Fibroblast of skin of scalp (primary cell): ENCODE results near the gene CCNI.
"Not testable (repeated sequence)": the region's sequence is repeated elsewhere in the genome, so short reads cannot be mapped to it uniquely, and the experiment has no call there.

Experiments used
- DNase-seq: peaks from one replicate; pipeline ENCODE4 v3.0.0-alpha.2; 2013

The CCNI gene

DNA sequence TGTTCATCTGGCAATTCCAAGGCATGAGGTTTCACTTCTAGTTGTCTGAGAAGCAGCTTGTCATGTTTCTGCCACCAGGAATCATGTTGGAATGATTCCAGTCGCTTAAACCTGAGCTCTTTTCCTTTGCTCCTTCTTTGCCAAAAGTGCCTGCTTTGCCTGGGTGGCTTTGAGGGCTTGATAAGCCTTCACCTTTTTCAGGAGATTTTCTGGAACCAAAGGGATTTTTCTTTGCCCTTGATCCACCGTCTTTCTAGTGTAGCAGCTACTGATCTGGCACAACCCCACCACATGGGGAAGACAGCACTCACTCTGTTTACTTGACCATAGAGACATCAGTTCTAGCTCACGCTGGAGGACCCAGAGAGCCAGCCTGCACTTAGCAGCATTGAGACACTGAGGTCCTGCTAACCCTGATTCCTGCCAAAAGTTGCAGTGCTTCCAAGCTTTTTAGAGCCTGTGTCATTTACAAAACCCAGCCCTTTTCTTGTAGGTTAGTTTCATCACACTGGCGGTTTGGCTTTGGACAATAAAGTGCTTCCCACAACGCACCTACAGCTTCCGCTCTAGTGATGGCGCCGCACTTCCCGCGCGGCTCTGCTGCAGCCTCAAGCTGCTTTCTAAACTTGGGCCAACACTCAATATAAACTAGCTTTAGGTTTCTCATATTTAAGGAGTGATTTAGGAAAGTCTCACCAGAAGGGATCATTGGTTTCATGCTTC, 7.3 kb upstream of the CCNI start:
- DNase-seq: no peak

DNA sequence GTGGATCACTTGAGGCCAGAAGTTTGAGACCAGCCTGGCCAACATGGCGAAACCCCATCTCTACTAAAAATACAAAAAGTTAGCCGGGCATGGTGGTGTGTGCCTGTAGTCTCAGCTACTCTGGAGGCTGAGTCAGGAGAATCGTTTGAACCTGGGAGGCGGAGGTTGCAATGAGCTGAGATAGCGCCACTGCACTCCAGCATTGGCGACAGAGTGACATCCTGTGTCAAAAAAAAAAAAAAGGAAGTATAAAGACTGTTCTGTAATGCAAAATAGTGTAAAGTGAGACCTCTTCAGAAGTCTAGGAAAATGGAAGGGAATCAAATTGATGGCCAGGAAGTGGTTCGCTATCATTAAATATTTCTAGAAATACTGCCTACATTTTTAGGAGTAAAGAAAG, 5.0 kb upstream of the CCNI start:
- not testable (repeated sequence) for DNase-seq

DNA sequence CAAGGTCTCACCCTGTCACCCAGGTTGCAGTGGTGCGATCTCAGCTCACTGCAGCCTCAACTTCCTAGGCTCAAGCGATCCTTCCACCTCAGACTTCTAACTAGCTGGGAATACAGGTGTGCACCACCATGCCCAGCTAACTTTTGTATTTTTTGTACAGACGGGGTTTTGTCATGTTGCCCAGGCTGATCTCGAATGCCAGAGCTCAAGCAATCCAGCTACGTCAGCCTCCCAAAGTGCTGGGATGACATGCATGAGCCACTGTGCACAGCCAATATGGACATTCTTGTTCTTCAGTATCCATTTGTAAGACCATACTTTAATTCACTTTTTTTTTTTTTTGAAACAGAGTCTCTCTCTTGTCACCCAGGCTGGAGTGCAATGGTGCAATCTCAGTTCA, 3.5 kb upstream of the CCNI start:
- no peak for DNase-seq

DNA sequence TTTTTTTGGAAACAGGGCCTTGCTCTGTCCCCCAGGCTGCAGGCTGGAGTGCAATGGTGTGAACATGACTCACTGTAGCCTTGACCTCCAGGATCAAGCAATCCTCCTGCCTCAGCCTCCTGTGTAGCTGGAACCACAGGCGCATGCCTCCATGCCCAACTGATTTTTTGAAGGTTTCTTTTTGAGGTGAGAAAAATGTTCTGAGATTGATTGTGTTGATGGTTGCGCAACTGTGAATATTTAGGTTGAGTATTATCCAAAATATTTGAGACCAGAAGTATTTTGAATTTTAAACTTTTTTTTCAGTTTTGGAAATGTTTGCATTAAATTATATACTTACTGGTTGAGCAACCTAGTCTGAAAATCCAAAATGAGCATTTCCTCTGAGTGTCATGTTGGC, 2.6 kb upstream of the CCNI start:
- DNase-seq: no peak

DNA sequence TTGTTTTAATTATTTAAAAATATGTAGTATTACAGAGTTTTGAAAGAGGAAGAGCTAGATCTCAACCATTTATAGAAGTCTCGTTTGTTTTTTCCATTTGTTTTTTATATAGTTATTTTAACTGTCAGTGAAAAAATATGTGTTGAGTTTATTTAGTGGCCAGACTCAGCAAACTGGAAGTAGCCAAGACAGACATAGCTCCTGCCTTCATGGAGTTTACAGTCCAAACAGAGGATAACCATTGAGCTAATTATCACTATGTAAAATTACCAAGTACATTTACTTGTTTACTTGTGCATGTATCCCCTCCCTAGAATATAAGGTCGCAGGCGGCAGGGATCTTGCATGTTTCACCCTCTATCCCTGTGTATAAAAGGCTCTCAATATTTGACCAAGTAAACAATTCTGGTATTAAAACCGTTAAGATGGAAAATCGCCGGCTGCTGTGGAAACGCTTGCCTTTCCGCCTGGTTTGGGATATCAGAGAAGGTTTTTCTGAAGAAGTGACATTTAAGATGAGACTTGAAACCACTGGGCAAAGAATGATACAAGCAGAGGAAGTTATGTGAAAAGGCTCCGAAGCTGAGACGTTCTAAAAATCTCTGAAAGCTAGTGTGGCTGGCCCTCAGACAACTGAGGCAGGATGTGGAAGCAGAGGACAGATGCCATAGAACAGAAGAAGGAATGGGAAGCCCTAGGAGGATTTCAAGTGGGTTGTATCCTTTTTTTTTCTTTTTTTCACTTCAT, 1.3 kb upstream of the CCNI start:
- no peak for DNase-seq

DNA sequence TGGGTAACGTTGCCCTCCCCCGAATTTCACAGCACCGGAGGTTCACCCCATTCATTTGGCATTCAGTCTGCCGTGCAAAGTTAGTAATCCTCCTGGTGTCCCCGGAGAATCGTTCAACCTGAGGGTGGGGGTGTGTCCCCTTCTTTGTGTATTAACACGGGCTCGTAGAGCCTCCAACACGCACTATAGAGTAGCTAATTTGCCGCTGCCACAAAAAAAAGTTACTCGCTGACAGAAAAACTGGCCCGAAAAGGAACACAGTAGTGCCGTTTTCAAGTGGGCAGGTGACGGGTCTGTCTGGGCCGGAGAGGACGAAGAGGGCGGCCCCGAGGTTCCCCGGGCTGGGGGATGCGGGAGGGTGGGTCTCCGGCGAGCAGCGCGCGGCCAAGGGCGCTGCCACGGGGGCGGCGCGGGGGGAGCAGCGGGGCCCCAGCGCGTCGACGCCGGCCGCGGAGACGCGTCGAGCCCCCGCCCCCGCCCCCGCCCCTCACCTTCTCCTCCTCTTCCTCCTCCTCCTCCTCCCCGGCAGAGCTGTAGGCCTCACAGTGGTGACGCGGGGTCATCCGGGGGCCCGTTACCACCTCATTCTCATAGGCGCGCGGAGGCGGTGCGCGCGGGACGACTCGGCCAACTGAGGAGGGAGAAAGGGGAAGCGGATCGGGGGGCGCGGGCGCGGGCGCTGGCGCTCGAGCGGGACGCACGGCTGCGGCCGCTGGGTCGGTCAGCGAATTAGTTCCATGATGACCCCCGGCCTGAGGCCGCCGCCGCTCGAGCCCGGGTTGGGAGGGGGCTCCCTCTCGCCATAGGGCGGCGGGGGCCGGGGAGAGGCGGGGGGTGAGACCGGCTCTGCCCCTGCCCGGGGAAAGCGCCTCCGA, 571 bp downstream of the CCNI start:
- DNase-seq: peak; percentile 76

DNA sequence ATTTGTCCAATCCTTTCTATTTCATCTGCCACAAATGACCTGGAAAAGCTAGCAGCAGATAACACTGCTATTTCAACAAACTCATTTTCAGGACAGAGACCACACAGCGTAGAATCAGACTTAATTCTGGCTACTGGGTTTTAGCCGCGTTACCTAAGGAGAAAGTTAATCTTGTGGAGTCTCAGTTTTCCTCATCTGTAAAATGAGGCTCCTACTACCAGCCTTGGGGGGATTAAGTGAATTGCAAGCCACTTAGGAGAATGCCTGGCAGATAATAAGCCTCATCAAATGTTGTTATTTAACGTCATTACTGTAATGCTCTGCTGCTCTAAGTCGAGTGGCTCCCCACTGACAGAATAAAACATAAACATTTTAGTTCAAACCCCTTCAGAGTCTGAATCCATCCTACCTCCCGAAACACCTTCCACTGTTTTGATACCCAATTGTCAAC, 1.4 kb downstream of the CCNI start:
- no peak for DNase-seq

DNA sequence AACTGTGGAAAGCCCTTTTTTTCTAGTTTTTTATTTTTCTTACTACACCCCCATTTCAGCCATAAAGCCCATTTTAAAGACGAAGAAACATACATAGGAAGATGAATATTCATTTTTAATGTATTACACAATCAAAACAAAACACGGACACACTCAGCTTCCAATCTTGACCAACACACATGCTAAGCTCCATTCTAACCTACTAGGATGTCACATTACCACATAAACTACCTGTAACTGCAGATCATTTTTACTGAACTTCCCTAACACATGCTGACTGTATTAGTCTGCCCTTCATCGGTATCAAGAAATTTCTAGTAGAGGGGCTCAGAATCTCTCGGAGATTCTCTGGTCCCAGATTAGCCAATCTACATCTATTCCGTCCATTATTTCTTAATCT, 1.8 kb downstream of the CCNI start:
- no peak for DNase-seq

DNA sequence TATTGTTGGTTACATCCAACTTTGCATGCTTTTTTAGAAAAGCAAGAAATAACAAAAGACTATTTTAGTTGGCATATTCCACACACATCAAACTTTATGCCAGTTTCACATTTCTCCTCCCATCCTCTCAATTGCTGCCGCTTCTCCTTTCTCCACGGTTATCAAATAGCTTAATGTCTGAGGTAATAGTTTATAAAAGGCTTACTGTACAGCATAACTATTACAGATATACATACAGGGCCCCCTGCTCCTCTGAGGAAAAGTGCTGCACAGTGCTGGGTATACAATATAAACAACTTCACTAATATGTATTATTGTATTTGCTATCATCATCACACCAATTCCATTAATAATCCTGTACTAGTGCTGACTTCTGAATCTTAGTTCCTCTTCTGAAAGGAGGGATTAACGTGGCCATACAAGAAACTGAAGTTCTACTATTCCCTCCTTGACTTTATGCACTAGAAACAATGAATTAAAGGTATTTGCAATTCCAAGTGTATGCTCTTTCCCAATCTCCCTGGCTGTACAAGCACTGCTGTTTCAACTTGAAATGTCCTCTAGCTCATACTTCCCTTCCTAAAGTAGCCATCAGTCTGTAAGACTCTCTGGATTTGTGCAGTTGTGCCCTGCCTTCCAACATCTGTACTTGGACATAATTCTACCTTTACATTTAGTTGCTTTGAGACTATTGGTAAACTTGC, 2.5 kb downstream of the CCNI start:
- no peak for DNase-seq

DNA sequence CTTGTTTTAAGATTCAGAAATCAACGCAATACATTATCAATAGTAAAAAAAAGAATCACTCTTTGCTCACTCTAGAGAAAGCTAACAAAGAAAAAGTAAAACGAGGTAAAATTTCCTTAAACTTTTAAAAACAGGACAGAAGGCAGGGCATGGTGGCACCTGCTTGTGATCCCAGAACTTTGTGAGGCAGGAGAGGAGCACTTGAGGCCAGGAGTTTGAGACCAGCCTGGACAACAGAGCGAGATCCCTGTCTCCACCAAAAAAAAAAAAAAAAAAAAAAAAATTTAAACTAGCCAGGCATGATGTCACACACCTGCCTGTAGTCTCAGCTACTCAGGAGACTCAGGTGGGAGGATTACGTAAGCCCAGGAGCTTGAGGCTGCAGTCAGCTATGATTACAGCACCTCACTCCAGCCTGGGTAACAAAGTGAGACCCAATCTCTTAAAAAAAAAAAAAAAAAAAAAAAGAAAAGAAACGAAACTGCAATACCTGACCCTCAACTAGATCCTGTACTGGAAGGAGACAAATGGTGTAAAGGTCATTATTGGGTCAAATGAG, 3.5 kb downstream of the CCNI start:
- no peak for DNase-seq

DNA sequence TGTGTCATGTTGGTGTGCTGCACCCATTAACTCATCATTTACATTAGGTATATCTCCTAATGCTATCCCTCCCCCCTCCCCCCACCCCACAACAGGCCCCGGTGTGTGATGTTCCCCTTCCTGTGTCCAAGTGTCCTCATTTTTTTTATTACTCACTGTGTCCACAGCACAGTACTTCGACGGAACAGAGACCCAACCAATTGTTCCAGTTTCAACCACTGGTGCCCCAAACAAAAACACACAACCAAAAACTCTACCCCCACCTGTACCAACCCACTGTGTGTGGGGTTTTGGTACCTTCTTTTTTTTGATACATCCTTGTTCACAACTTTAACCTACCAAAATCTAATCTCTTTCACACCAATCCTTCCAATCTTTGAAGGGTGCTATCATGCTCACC, 6.3 kb downstream of the CCNI start:
- not testable (repeated sequence) for DNase-seq

DNA sequence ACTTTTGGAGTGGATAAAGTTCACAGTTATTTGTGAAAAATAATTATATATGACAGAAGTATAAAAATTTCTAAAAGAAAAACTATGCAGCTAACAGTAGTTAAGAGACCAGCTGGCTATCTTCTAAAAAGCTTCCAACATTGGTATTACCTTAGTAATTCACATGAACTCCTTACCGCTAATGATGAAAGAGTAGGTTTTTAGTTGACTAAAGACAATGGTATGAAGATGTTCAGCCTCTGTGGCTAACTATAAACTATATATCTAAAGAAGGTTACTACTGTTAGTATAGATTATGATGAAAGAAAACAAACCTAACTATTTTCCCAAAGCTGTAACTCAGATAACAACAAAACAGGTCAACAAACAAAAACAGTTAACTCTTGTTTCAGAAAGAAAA, 10.4 kb downstream of the CCNI start:
- DNase-seq: no peak

DNA sequence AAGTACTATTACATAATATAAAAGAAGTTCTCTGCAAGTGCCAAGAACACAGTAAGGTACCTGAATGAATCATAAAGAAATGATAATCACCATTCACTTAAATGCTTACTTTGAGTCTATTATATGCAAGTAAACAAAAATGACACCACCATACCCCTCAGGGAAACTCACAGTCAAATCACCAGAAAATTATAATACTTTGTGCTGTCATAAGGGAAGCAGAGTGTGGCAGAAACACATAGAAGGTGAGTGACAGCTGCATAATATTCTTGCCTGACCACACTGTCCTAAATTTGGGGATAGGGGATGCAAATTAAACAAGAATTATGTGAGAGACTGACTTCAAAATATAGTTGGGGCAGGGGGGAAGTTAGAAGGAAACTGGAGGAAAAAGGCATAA, 12.9 kb downstream of the CCNI start:
- no peak for DNase-seq

DNA sequence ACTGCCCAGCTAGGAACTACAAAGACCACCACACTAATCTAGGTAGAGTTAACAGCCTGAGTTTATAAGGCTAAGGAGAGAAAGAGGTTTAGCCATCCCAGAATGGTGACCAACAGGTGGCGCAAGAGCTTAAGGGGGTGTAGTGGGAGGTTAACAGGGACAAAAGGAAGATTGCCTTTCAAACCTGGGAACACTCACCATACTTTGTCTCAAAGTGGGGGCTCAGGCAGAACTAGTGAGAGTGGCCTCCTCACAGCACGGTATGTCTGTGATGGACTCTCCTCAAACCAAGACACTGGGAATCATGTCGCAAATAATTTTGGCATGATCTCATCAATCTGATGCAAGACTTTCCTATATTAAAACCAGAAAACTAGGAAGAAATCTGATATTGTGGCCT, 23.4 kb downstream of the CCNI start:
- peak; percentile 85 for DNase-seq

DNA sequence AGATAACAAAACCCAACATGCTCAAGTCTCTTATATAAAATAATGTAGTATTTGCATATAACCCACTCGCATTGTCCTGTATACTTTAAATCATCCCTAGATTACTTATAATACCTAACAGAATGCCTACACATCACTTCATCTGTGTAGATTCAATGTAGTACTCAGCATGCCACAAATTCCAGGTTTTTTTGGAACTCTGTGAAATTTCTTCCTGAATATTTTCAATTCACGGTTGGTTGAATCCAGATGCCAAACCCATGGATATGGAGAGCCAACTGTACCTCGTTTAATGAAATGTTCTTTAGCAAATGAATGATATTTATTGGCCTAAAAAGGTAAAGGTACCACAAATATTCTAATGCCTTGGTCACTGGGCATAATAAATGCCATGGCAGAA, 24.8 kb downstream of the CCNI start:
- peak; percentile 50 for DNase-seq

DNA sequence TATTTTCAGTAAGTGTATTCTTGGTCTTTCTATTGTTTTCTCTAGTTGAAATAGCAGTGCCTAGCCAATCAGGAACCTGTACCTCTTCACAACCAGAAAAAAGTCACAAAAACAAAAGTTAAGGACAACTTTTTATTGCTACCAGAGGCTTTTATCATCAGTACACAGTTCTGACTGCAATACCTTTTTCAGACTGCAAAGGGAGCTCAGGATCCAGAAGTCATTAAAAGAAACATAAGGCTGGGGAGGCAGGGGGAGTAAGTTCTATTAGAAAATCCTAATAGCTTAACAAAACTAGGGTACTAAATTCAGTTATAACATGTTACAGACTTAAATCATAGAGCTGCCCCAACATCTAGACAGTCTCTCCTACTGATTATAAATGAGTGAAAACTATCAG, 28.8 kb downstream of the CCNI start:
- peak; percentile 48 for DNase-seq

DNA sequence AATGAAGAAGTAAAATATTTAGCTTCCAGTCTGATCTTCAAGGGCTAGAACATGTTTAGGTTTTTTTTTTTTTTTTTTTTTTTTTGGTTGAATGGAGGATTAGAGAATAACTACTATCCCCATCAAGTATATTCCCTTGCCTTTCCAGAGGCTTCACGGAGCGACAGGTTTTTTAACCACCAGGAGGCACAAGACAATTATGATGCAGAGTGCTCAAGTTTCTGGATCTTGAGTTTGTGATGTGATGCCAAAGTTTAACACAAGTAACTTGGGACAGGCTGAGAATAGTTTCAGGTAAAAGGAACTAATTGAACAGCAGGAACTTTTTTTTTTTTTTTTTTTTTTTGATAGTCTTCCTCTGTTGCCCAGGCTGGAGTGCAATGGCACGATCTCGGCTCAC, 30.3 kb downstream of the CCNI start:
- peak; percentile 53 for DNase-seq

DNA sequence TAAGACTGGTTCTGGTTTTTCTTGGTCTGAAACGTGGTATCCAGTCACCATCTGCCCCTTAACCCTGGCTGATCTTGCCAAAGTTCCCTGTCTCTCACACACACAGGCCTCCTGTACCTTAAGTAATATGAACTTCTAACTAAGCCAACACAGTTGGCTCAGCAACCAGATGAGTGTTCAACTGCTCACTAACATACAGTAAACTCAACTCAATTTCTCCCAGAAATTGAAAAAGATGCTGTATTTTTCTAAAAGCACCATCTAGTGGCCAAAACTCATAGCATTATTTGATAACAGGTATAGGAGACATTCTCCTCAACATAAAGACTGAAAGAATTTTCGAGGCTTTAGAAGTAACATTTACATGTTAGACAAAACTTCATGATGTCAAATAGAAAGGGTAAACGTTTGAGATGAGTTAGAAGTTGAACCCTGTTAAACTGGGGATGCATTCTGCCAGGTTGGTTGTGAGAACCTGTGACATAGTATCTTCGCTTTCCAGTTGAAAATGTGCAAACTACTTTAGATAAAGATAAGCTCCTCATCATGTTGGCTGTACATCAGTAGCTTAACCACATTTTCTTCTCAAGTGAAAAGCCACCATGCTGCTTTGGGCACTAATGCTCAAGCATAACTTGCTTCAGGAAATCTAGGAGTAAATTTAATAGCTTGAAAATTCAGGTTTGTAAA, 31.2 kb downstream of the CCNI start:
- peak; percentile 60 for DNase-seq

DNA sequence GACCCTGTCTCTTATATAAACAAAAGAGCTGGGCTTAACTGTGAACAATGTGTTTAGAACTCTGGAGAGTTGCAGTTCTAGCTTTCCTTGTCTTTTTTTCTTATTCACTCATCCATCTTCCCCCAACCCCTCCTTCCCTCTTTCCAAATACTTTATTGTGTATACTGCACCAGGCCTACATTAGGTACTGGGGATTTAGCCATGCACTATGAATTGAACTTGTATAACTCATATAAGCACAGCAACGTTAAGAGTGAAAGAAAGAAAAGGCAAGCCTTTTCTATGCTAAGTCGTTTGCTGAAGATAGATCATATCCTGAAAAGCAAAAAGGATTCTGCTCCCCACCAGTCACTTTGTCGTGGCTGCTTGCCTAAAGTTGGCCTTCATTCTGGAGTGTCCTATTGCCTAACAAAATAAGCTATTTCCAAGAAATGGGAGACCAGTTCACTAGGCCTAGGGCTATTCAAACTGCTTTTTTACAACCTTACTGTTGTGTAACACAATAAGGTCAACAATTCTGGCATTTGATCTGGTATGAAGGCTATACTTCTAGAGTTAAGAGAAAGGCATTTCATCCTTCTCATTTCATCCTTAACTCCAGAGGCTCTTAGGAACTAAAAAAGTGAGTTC, 32.2 kb downstream of the CCNI start:
- DNase-seq: no peak

DNA sequence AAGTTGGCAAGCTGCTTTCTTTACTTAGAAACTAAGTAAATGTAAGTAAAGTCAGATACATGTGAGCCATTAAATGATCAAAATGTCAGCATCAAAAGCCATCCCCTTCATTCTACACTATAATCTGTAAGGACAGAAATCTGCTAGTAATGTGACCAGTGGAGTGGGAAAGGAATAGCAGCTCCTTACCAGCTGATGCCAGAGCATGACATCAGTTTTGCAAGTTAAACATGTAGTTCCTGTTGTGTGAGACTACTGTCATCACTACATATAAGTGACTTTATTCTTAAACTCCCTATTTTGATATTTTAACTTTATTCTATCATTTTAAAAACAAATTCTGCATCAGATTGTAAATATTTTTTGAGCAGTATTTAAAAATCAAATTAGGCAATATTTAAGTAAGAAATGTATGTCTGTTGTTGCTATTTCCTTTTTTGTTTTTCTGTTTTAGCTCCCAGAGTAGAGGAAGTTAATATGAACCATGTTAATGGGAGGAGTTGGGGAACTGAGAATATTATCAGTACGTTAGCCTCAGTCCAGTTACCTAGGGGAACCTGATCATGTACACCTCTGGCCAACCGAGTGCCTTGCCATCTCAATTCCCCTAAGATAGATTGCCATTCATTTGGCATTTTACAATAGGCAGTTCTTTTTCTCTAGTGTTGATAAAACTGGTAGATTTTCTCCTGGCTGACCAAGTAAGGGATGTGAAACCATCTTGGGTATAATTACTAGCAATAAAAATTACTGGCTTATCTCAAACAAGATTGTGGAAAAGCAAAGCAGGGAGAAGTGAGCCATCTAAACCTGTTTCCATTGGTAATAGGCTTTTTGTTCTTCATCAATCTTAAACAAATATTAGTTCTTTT, 34.7 kb downstream of the CCNI start:
- peak; percentile 46 for DNase-seq
